Activated naive CD8-positive, alpha-beta T cell treated with anti-CD3 and anti-CD28 coated beads, Interleukin-2, amount 50 U/mL, for 16 hours (primary cell): ENCODE data around the gene LRIT2.
A peak's percentile ranks its signal among the peaks of the same experiment; 100 is the strongest.

Experiments used
- DNase-seq: peaks from one replicate; pipeline ENCODE4 v3.0.0-alpha.2; 2020; ENCODE audit warnings: low read depth, low spot score

Gene LRIT2

DNA sequence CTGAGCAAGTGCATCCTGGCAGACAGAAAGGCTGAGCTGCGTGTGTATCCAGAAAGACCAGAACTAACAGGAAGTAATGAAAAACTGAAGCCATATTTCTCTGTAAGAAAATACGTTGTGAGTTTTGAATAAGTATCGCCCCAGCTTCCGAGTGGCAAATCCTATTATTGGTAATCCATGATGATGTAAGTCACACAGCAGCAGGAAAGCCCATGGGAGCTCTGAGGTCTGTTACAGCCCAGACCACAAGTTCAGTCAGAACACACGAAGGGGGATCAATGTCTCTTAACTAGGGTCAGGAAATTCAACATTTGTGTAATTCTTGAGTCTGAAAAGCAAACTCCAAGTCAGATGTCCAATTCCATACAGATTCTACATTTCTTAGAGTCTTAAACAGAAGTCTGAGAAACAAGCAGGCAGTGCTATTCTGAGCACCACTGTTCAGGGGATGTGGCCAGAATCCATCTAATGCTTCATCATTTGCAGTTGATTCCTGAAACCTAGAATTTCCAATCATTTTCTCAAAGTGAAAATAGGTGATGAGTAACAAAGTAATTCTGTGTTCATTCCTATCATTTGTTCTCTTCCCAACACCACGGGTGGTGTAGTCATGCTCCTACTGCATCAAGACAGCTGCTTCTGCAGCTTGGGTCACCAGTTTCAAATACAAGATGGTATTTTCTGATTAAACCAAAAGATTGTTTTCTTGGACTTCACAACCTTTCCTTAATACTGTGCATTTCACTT, at the start of gene LRIT2:
LRIT2 (minus strand) TSS at position 118 of the 747 bp plus-strand sequence; CDS start at position 94, 24 bp downstream.
- DNase-seq = no peak

DNA sequence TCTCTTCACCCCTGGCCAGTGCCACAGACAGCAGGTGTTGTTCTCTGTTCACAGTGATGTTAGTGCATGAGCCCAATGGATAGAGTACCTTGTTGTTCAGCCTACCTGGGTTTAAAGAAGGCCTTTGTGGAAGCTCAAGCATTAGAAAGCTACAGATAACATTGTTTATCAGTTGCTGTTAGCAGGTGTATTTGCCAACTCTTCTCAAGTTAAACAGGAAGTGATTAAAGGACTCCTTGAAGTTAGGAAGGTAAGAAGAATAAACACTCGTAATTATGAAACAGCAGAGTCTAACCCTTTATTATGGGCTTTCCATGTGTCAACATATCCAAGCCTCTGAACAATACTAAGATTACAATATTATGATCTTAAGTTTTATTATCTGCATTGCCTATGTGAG, 45.4 kb upstream of the LRIT2 start:
- no peak for DNase-seq

DNA sequence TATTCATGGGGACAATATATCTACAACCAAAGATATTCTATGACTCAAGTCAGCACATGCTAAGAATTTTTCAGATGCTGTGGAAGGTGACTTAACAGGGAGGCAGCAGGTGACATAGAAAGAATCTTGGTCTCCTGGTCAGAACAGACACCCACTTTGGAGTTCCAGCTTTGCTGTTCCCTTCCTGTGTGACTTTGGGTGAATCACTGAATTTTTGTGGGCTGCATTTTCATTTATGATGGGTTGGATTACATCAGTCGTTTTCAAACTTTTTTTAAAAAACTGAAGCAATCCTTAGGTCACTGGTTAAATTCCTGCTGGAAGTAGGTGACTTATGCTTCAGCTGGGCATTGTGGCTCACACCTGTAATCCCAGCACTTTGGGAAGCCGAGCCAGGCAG, 44.4 kb upstream of the LRIT2 start:
- DNase-seq = no peak

GRCh38 chr10:84269162-84269561, 43.8 kb upstream of the LRIT2 start:
- DNase-seq = no peak

DNA sequence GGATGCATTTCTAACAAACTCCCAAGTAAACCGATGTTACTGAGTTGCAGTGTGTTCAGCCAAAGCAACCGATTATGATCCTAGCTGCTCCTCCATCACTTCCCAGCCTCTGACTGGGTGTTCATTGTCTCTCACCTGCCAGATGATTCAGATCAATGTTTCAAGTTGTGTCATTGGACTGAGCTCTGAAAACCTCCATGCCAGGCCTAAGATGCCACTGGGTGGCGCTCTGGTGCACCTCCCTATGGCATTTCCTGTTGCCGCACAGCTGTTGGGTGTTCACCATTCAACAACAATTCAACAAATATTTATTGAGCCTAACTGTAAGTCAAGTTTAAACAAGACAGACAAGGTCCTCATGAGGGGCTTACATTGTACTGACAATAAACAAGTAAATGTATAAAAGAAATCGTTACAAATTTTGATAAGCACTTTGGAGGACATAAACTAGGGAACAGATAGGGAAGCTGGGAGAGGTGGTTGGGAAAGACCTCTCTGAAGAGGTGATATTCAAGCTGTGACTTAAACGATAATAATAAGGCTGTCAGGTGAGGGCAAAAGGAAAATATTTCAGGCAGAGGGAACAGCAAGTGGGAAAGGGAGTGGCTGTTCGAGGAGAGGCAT, 42.3 kb upstream of the LRIT2 start:
- peak; percentile 9 for DNase-seq

GRCh38 chr10:84265418-84265817, 40.1 kb upstream of the LRIT2 start:
- no peak for DNase-seq

DNA sequence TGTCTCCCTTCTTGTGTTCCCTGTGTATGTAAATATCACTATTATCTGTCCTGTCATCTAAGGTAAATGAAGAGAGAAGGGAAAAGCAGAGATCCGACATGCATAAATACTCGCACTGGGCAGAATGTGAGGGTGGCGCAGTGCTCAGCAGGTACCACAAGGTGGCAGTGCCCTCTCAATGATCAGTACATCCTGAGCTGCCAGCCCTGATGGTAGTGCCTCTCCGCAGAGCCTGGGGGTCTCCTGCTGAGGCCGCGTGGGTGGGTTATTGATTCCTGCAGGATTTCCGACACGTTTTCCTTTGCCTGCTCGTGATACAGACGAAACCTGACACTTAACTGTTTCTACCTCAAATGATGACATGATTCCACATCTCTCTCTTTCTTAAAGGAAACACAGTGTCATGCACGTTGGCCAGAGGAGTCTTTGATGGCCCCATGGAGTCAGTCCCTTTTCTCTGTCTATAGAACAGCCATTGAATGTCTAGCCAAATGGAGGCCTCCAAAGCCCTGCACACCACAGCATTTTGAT, 39.3 kb upstream of the LRIT2 start:
- peak; percentile 47 for DNase-seq

- DNase-seq = no peak
These were observed 38.4 kb upstream of the LRIT2 start for GRCh38 chr10:84263716-84264115.

- DNase-seq = no peak
These were observed 37.0 kb upstream of the LRIT2 start for GRCh38 chr10:84262190-84262956.

DNA sequence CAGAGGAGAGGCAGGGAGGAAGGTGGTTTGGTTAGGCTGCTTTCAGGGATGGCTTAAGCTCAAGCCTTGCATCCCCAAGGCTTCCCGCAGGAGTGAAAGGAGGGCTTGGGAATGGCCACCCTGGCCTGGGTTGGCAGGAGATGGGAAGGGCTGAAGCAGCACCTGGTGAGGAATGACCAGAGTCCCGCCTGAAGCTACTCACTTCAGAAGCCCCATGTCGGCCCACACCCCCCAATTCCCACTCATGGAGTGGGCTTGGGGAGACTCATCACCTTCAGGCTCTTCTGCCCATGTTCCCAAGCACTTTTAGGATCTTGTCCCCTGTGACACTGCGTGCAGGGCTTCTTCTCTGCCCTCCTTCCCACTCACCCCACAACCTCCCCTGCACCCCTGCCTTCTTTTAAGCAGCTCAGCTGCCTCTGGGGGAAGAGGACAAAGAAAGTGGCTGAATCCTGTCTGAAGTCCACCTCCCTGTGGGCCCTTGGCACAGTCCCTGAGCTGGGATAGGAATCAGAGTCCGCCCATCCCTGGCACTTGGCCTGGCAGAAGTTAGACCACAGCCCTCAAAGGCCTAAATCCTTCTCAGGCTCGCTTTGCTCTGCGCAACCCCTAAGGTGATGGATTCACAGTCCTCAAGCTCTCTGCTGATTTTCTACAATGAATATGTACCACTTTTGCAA, 36.0 kb upstream of the LRIT2 start:
- DNase-seq = no peak

- DNase-seq = no peak
These were observed 32.8 kb upstream of the LRIT2 start for GRCh38 chr10:84258034-84258695.

DNA sequence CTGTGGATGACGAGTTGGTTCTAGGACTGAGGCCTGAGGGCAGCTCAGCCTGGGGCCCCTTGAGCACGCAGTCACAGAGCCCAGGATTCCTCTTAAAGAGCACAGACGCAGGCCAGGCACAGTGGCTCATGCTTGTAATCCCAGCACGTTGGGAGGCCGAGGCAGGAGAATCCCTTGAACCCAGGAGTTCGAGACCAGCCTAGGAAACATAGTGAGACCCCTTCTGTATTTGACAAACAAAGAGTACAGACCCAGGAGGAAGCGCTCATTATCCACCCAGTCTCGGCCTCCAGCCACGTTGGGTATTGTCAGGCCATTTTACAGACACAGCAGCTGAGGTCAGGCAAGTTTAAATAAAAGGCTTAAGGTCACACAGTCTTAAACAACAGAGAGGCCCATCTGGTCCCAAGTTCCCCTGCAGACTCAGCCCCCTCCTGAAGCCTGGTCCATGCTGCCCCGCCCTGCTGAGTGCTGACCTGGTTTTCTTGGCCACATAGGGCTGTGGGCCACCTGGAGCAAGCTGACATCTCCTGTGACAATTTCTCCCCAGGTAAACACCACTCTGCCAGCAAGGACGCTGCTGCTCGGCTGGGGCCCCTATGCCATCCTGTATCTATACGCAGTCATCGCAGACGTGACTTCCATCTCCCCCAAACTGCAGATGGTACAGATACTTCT, 32.1 kb upstream of the LRIT2 start:
- no peak for DNase-seq

DNA sequence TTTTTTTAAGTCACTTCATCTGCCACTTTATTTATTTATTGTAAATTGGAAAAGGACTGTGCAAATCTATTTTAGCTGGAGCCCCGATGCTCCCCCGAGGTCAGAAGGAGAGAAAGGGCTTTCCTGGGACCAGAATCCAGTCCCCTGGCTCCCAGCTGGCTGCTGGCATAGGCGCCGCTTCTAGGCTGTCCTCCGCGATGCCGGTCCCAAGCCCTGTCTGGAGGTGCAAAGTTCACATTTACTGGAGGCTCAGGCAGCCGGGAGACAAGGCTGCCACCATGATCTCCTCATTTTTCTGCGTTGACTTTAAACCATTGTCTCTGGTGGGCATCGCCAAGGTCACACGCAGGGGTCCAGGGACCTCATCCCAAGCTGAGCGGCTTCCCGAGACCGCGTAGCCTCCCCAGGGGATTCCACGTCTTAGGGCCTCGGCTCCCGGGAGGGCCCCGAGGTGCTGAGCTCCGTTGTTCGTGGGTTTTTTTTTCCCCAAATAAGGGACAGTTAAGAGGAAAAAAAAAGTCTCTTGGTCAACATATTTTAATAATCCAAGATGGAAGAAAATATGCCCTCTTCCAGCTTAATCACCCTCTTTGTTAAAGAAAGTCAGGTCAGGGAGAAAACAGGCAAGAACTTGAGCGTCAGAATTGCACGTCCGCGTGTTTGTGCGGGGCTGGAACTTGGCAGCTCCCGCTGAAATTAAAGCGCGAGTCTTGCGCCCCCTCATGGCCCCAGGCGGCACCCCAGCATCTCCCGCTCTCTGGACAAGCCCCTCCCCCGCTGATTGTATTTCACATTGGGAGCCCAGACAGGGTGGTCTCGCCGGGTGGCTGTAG, 31.4 kb upstream of the LRIT2 start:
- no peak for DNase-seq

DNA sequence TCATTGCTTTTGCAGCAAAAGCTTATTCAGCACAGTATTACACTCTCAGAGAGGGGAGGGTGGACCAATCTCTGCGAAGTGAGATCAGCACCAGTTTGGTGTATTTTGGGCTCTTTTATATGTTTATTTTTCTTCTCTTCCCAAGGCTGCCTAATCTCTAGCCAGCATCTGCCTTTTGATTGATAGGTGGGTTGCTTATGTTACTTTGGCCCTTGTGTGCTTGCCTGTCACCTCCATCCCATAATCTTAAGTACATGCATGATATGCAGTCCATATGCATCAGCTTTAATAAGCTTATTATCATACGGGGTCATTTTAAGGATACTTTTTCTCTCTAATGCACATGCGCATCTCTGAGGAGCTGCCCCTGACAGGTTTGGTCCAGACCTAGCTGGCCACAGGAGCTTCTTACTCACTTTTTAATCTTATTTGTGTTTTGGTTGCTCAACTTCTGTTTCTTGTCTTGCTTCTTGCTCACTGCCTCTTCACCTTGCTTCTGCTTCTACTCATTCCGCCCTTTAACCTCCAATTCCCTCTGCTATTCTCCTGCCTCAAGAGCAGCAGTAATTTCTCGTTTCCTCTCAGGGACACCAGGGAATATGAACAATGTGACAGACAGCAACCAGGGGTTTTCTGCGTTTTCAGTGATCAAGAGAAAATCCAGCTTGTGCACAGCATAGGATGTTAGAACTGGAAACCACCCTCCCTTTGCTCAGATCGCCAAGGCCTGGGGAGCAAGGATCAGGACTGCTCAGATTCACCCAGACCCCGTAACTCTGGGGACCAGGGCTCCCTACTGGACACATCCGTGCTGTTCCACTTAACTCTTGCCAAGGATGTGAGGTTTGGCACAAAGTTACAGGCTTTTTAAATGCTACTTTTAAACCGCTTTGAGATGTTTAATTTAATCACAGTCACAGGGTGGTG, 29.5 kb upstream of the LRIT2 start:
- no peak for DNase-seq

- DNase-seq = no peak
These were observed 23.4 kb upstream of the LRIT2 start for GRCh38 chr10:84248794-84249193.

DNA sequence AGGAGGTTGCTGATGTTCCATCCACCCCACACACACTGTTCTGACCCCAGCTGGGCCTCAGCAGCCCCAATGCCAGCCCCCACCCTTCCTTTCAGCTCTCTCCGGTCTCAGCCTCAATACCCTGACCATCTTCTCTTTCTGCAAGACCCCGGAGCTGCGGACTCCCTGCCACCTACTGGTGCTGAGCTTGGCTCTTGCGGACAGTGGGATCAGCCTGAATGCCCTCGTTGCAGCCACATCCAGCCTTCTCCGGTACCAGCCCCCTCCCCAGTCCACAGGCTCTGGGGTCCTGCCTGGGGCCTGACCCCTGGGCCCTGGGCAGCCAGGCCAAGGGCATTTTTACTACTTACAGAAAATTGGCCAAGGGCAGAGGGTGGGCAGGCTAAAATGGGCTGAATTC, 22.2 kb upstream of the LRIT2 start:
- DNase-seq = no peak

- DNase-seq = no peak
These were observed 19.4 kb upstream of the LRIT2 start, which contains the start of gene RGR for GRCh38 chr10:84244651-84245270. Gene RGR, plus strand, starts transcription at chr10:84245053. Its CDS starts 38 bp downstream, at chr10:84245091.

- DNase-seq = no peak
These were observed 18.4 kb upstream of the LRIT2 start for GRCh38 chr10:84243759-84244158.
